ENCODE results near the gene CYBC1. TPM values are rescaled to one million over a fixed set of nuclear protein-coding genes. Genes with fewer than 3 reads are reported as not detected.

Gene CYBC1
- total and polyA plus RNA-seq, 11 donors: 17.3 to 82.1 (median 25.4) TPM

DNA sequence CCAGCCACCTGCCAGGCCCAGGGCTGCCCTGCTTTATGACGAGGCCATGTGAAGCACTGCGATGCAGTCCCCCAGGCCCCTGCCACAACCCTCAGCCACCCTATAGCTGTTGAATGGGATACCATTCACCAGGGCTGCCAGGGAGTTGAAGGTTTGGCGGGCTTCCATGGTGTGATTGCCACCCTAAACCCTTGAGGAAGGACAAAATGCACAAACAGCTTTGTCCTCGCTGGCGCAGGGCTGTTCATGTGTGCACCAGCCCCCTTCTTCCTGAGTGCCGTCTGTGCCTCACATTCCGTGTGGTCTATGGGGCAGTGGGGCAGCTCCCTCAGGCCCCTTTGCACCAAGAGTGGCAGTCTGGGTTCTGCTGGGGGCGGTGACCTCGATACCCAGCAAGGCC, 33.3 kb upstream of the CYBC1 start:
- Histone ChIP-seq H3K27me3 (no peaks in the 10 kb centered on the region), H3K36me3 (peaks cover 3 to 100% (median 95%) of the 10 kb centered on the region in 9 donors), H3K27ac (peak overlapping the region in 1 of 12 donors; percentile 22), H3K4me1 (peaks cover 0 to 14% (median 2%) of the 10 kb centered on the region in 12 donors), H3K9me3 (no peaks in the 10 kb centered on the region), H3K4me3 (no peak overlapping the region)
- intact Hi-C loops (cut with DNase I): no loop called here
- no peak for TF ChIP-seq POLR2A (IDR thresholded peaks at IDR 0.05)
- TF ChIP-seq, protein P1, sequence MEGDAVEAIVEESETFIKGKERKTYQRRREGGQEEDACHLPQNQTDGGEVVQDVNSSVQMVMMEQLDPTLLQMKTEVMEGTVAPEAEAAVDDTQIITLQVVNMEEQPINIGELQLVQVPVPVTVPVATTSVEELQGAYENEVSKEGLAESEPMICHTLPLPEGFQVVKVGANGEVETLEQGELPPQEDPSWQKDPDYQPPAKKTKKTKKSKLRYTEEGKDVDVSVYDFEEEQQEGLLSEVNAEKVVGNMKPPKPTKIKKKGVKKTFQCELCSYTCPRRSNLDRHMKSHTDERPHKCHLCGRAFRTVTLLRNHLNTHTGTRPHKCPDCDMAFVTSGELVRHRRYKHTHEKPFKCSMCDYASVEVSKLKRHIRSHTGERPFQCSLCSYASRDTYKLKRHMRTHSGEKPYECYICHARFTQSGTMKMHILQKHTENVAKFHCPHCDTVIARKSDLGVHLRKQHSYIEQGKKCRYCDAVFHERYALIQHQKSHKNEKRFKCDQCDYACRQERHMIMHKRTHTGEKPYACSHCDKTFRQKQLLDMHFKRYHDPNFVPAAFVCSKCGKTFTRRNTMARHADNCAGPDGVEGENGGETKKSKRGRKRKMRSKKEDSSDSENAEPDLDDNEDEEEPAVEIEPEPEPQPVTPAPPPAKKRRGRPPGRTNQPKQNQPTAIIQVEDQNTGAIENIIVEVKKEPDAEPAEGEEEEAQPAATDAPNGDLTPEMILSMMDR (IDR thresholded peaks at IDR 0.05): no peak
- DNase-seq (no peak), ATAC-seq (peak; percentile 18 to 43 (median 33))
- WGBS, 4 donors: 83 to 85% (median 84%) methylated on average over 3 to 9 of the region's 9 CpGs

DNA sequence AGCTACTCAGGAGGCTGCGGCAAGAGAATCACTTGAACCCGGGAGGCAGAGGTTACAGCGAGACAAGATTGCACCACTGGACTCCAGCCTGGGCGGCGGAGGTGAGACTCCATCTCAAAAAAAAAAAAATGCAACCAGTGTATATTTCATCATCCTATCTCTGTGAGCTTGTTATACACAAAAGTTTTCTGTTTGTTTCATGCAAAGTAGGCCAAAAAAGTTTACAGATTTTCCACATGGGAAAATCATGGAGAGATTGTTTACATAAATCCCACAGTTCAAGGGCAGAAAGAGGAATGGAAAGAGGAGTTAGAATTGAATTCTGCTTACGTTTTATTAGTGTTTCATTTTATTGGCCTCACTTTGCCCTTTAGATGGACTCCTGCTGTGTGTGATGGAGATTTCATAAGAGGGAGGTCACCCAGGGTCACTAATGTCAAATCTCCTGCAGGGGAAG, 32.7 kb upstream of the CYBC1 start:
- no peak for ATAC-seq
- Histone ChIP-seq H3K27ac (peak overlapping the region in 1 of 12 donors; percentile 22), H3K36me3 (peaks cover 3 to 100% (median 99%) of the 10 kb centered on the region in 9 donors), H3K9me3 (no peaks in the 10 kb centered on the region), H3K27me3 (no peaks in the 10 kb centered on the region), H3K4me1 (peaks cover 0 to 8% (median under 1%) of the 10 kb centered on the region in 12 donors), H3K4me3 (no peak overlapping the region)
- intact Hi-C loops (cut with DNase I): no loop called here
- TF ChIP-seq POLR2A (IDR thresholded peaks at IDR 0.05): no peak
- TF ChIP-seq, protein P1 (IDR thresholded peaks at IDR 0.05): no peak
- no peak for DNase-seq
- whole genome bisulfite sequencing, 4 donors: 88 to 94% (median 94%) methylated on average over 6 of the region's 6 CpGs

DNA sequence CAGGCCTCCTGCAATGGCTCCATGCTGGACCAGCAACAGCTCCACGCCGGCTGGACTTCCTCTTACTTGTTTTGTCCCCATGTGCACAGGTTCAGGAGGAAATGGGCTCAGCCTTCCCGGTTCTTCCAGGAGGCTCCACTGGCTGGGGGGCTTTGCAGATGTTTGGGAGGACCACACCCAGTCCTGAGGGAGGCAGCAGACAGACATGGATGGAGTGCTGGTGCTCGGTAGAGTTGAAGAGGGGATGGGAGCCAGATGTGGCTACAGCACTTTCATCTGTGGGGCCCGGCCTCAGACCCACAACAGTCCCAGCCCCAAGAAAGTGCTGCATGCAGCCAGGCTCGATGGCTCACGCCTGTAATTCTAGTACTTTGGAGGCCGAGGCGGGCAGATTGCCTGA, 29.8 kb upstream of the CYBC1 start:
- Histone ChIP-seq H3K4me1 (peaks cover 0 to 3% (median 0%) of the 10 kb centered on the region in 12 donors), H3K36me3 (peaks cover 0 to 100% (median 97%) of the 10 kb centered on the region in 9 donors), H3K27ac (no peak overlapping the region), H3K4me3 (no peak overlapping the region), H3K9me3 (no peaks in the 10 kb centered on the region), H3K27me3 (no peaks in the 10 kb centered on the region)
- WGBS, 4 donors: 76 to 82% (median 81%) methylated on average over 6 to 9 of the region's 9 CpGs
- no peak for ATAC-seq
- DNase-seq: no peak
- intact Hi-C loops (cut with DNase I): no loop called here
- TF ChIP-seq, protein P1 (IDR thresholded peaks at IDR 0.05): no peak
- no peak for TF ChIP-seq POLR2A (IDR thresholded peaks at IDR 0.05)

DNA sequence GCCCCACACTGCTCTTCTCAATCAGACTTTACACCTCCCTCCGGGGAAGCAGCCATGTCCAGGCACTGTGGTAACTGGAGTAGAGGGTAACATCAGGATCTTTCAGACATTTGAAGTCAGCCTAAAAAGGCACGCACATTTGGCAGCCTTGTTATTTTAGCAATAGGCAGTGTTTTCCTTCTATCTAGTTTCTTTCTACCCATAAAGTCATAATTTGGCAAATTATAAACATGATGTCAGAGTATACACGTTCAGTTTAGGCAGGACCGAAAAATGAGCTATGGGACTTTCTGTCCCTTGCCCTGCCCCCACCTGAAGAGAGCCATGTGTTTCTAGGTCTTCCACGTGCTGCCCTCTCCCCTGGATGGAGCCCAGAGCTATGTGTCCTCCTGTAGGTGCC, 29.1 kb upstream of the CYBC1 start:
- Histone ChIP-seq H3K4me3 (no peak overlapping the region), H3K36me3 (peaks cover 0 to 100% (median 96%) of the 10 kb centered on the region in 9 donors), H3K9me3 (no peaks in the 10 kb centered on the region), H3K27ac (no peak overlapping the region), H3K27me3 (no peaks in the 10 kb centered on the region), H3K4me1 (peaks cover 0 to 3% (median 0%) of the 10 kb centered on the region in 12 donors)
- 82 to 91% (median 85%) methylated on average over 5 of the region's 5 CpGs for WGBS, 4 donors
- intact Hi-C loops (cut with DNase I): no loop called here
- no peak for DNase-seq
- no peak for ATAC-seq
- no peak for TF ChIP-seq POLR2A (IDR thresholded peaks at IDR 0.05)
- TF ChIP-seq, protein P1 (IDR thresholded peaks at IDR 0.05): no peak

Data from heart left ventricle (tissue), 16 donors.